Sigmoid colon (tissue), 7 donors: ENCODE results near the gene BAG2. TPM values are rescaled to one million over a fixed set of nuclear protein-coding genes. Genes with fewer than 3 reads are reported as not detected.

Experiments used
- DNase-seq: peaks from one replicate; pipeline ENCODE4 v3.0.0-alpha.2; 2019
- H3K27ac ChIP-seq, 4 donors: fragments of 200-600 bp; sonication (generic); one replicate each; pipeline ENCODE4 v1.5.1; 2016 to 2019; ENCODE audit warnings: mild to moderate bottlenecking in 1 of 4
- H3K27me3 ChIP-seq, 3 donors: fragments of 200-600 bp; sonication (generic); one replicate each; pipeline ENCODE4 v1.5.1; 2019; ENCODE audit warnings: mild to moderate bottlenecking in 1 of 3
- H3K36me3 ChIP-seq, 4 donors: fragments of 200-600 bp; sonication (generic); one replicate each; pipeline ENCODE4 v1.5.1; 2016 to 2019
- H3K4me1 ChIP-seq, 4 donors: fragments of 200-600 bp; sonication (generic); one replicate each; pipeline ENCODE4 v1.5.1; 2017 to 2019
- H3K4me3 ChIP-seq, 4 donors: fragments of 200-600 bp; sonication (generic); one replicate each; pipeline ENCODE4 v1.5.1; 2017 to 2019; ENCODE audit warnings: mild to moderate bottlenecking in 2 of 4, moderate library complexity in 1 of 4
- H3K9me3 ChIP-seq, 4 donors: fragments of 200-600 bp in 3 of 4; sonication (generic) in 3 of 4; one replicate each; pipeline versions ENCODE4 v1.5.1 to v1.6.1; 2013 to 2019
- EP300 ChIP-seq, 4 donors: sonication (generic); formaldehyde crosslinking; IDR thresholded peaks; one replicate each; pipeline ENCODE4 v1.6.1; 2017; ENCODE audit warnings: antibody characterized with exemption in 4 of 4
- POLR2A ChIP-seq, 2 donors: fragments of 450-650 bp; IDR thresholded peaks; one replicate each; pipeline ENCODE4 v1.6.1; 2016; ENCODE audit warnings: antibody characterized with exemption in 2 of 2, mild to moderate bottlenecking in 2 of 2, moderate library complexity in 2 of 2
- POLR2AphosphoS5 ChIP-seq, 4 donors: sonication (generic); formaldehyde crosslinking; IDR thresholded peaks; one replicate each; pipeline ENCODE4 v1.6.1; 2017; ENCODE audit warnings: antibody characterized with exemption in 4 of 4
- WGBS, 2 donors: extraction: QIAGEN DNeasy Blood & Tissue Kit; methylation state at CpG; one replicate each; pipeline ENCODE4 v1.1.7; 2013; 5-methylcytosine and 5-hydroxymethylcytosine counted together
- intact Hi-C: fragments of 100-400 bp; cut with DNase I; formaldehyde crosslinking; loops from one replicate; pipeline ENCODE4 v1.15.1; 2023
- polyA plus RNA-seq, 3 donors: library from polyadenylated mRNA; stranded (reverse); fragments of 200-250 nt; gene quantifications; one replicate each; pipeline ENCODE4 v1.2.3, GENCODE V29; 2013
- total RNA-seq, 4 donors: library from RNA; depleted of rRNA; stranded (reverse); fragments of >200 nt; gene quantifications; one replicate each; pipeline ENCODE4 v1.1.0, GENCODE V29; 2016
- TF ChIP-seq, protein P1 (sequence below), 4 experiments: fragments of 450-650 bp in 3 of 4; fragments of 200-600 bp in 1 of 4; IDR thresholded peaks; one replicate each; pipeline ENCODE4 v1.5.1; 2016 to 2019; ENCODE audit warnings: antibody characterized with exemption in 4 of 4, mild to moderate bottlenecking in 3 of 4, moderate library complexity in 2 of 4
- donor health status: healthy with polysubstance abuse.
- donor health status: Bipolar disorder and iron deficiency.
- donor health status: healthy.

The BAG2 gene
- total and polyA plus RNA-seq, 7 donors: 0.92 to 74.5 (median 55.6) TPM

DNA sequence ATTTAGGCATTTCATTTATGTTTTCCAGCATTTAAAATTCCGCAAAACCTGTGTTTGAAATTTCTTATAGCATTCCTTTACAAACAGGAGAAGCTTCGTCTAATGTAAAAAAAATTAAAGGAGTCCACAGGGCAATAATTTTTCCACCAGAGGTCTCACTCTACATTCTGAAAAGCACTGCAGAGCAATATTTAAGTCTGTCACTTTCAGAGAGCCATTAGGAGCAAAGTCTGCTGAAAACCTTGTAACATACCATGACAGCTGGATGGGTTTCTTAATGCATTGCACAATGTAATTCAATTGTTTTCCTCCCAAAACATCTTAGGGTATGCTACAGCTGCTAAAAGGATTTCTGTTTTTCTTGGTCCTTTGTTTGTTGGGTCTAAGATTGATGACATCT is 18.0 kb downstream of the BAG2 start:
- no peaks in the 10 kb centered on the region for H3K9me3 ChIP-seq
- H3K36me3 ChIP-seq: peaks cover 0 to 85% (median 7%) of the 10 kb centered on the region in 4 donors
- no peaks in the 10 kb centered on the region for H3K27me3 ChIP-seq
- WGBS, 2 donors: 62 to 76% methylated on average over 2 of the region's 2 CpGs
- no peak for DNase-seq
- intact Hi-C loops: loop anchor here (5.0 kb wide), 1 partner anchor 127 kb away; the partner anchor contains the start of gene PRIM2
- peaks cover 0 to 54% (median 16%) of the 10 kb centered on the region in 4 donors for H3K4me1 ChIP-seq
- no peak overlapping the region for H3K4me3 ChIP-seq
- peak overlapping the region in 3 of 4 donors; percentile 23 to 77 (median 72) for H3K27ac ChIP-seq
- TF ChIP-seq, protein P1, sequence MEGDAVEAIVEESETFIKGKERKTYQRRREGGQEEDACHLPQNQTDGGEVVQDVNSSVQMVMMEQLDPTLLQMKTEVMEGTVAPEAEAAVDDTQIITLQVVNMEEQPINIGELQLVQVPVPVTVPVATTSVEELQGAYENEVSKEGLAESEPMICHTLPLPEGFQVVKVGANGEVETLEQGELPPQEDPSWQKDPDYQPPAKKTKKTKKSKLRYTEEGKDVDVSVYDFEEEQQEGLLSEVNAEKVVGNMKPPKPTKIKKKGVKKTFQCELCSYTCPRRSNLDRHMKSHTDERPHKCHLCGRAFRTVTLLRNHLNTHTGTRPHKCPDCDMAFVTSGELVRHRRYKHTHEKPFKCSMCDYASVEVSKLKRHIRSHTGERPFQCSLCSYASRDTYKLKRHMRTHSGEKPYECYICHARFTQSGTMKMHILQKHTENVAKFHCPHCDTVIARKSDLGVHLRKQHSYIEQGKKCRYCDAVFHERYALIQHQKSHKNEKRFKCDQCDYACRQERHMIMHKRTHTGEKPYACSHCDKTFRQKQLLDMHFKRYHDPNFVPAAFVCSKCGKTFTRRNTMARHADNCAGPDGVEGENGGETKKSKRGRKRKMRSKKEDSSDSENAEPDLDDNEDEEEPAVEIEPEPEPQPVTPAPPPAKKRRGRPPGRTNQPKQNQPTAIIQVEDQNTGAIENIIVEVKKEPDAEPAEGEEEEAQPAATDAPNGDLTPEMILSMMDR (IDR thresholded peaks at IDR 0.05): peak in 3 of 4 experiments; percentile 37 to 56 (median 45)
- no peak for TF ChIP-seq EP300 (IDR thresholded peaks at IDR 0.05)
- TF ChIP-seq POLR2AphosphoS5 (IDR thresholded peaks at IDR 0.05): peak in 1 of 4 donors; percentile 13
- TF ChIP-seq POLR2A (IDR thresholded peaks at IDR 0.05): no peak

DNA sequence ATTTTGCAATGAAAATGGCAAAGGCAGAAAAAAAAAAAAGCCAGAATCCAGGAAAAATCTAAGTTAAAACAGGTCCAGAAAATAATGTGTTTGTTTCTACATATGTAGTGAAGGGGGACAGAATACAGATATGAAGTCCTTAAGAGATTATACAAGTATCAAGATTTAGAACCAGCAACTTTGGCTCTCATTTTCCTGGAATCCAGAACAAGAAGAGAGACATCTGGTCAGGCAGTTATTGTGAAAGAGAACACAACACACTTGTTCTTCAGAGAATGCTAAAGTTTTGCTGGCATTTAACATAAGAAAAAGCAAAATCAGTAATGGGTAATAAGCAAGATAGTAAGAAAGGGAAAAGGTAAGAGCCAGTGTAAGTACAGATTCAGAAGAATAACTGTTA is 21.1 kb downstream of the BAG2 start:
- peaks cover 0 to 61% (median 22%) of the 10 kb centered on the region in 4 donors for H3K4me1 ChIP-seq
- peaks cover 0 to 55% (median 7%) of the 10 kb centered on the region in 4 donors for H3K36me3 ChIP-seq
- peak overlapping the region; percentile 40 to 77 (median 60) for H3K27ac ChIP-seq
- H3K27me3 ChIP-seq: no peaks in the 10 kb centered on the region
- DNase-seq: no peak
- no peaks in the 10 kb centered on the region for H3K9me3 ChIP-seq
- TF ChIP-seq EP300 (IDR thresholded peaks at IDR 0.05) (no peak), POLR2A (IDR thresholded peaks at IDR 0.05) (no peak), POLR2AphosphoS5 (IDR thresholded peaks at IDR 0.05) (peak in 3 of 4 donors; percentile 34 to 58 (median 54))
- TF ChIP-seq, protein P1 (IDR thresholded peaks at IDR 0.05): no peak
- intact Hi-C loops: loop anchor here (5.0 kb wide), 1 partner anchor 124 kb away; the partner anchor contains the start of gene PRIM2
- no peak overlapping the region for H3K4me3 ChIP-seq

DNA sequence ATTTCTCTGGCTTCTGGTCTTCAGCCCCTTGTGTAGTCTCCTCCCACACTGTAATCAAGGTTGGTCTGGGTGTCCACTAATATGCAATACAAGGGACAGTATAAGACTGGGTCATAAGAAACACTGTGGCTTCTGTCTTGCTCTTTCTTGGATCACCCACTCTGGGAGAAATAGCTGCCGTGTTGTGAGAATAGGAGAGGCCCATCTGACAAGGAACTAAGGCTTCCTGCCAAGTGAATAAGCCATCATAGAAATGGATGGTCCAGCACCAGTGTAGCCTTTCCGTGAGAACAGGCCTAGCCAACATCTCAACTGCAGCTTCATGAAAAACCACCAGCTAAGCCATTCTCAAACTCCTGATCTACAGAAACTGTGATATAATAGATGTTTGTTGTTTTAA is 23.3 kb downstream of the BAG2 start:
- Histone ChIP-seq H3K9me3 (no peaks in the 10 kb centered on the region), H3K27me3 (no peaks in the 10 kb centered on the region), H3K4me3 (no peak overlapping the region), H3K27ac (peak overlapping the region in 3 of 4 donors; percentile 31 to 77 (median 72)), H3K4me1 (peaks cover 0 to 57% (median 38%) of the 10 kb centered on the region in 4 donors), H3K36me3 (peaks cover 0 to 33% (median 4%) of the 10 kb centered on the region in 4 donors)
- no peak for DNase-seq
- intact Hi-C loops: no loop called here
- TF ChIP-seq POLR2AphosphoS5 (IDR thresholded peaks at IDR 0.05) (no peak), EP300 (IDR thresholded peaks at IDR 0.05) (no peak)
- 86 to 88% methylated on average over 2 of the region's 2 CpGs for WGBS, 2 donors

DNA sequence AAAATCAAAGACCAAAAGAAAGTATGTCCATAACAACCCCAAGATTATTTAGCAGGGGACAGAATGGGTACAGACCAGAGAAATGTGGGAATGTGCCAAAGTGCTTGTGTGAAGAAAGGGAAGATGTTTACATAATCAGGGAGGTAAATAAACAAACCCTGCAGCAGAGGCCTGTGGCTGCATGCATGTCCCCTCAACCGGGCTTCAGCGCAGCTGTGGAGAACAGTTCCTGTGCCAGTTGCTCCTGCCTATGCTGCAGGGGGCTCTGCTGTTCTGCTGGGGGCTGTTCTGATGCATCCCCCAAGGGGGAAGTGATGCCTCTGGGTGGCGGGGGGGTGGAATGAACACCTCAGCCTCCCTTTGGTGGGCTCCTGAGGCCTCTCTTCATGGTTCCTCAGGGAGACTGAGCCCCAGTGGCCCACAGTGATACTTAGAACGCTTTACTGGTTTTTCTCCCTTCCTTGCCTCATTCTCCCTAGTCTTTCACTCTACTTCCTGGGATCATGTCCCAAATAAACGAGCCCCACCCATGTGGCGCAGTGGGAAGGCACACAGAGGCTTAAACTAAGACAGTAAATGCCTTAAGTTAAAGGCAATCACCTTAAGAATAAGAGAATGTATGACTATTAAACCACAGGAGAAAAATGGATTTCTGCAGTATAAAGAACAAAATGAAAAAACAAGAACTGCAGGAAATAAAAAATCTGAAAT is 27.0 kb downstream of the BAG2 start:
- DNase-seq: no peak
- intact Hi-C loops: no loop called here
- Histone ChIP-seq H3K27me3 (no peaks in the 10 kb centered on the region), H3K27ac (peak overlapping the region; percentile 30 to 96 (median 68)), H3K9me3 (no peaks in the 10 kb centered on the region), H3K4me3 (no peak overlapping the region), H3K36me3 (no peaks in the 10 kb centered on the region), H3K4me1 (peaks cover 0 to 70% (median 44%) of the 10 kb centered on the region in 4 donors)
- TF ChIP-seq, protein P1 (IDR thresholded peaks at IDR 0.05): no peak
- TF ChIP-seq EP300 (IDR thresholded peaks at IDR 0.05): no peak
- no peak for TF ChIP-seq POLR2A (IDR thresholded peaks at IDR 0.05)
- peak in 1 of 4 donors; percentile 14 for TF ChIP-seq POLR2AphosphoS5 (IDR thresholded peaks at IDR 0.05)
- 43 to 72% methylated on average over 6 of the region's 6 CpGs for WGBS, 2 donors

DNA sequence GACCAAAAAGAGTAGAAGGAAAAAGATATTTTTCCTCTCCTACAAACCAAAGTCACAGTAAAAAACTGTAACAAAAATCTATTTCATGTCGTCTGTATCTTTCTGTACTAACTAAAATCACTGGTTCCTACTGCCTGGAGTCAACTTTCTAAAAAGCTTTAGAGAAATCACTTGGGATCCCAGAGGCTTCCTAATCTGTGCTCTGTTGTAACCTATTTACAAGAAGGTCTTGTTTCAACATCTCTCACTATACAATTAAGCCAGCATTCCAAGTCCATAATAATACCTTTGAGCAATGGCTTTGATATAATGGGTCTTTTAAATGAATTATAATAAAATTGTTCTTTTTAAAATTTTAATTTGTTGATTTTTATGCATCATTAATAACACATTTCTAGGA is 29.6 kb downstream of the BAG2 start:
- no peak overlapping the region for H3K4me3 ChIP-seq
- H3K27me3 ChIP-seq: no peaks in the 10 kb centered on the region
- no peaks in the 10 kb centered on the region for H3K9me3 ChIP-seq
- WGBS, 2 donors: 91 to 93% methylated on average over 1 of the region's 1 CpG
- H3K27ac ChIP-seq: peak overlapping the region in 3 of 4 donors; percentile 63 to 96 (median 72)
- H3K36me3 ChIP-seq: no peaks in the 10 kb centered on the region
- TF ChIP-seq POLR2A (IDR thresholded peaks at IDR 0.05) (no peak), POLR2AphosphoS5 (IDR thresholded peaks at IDR 0.05) (no peak), EP300 (IDR thresholded peaks at IDR 0.05) (no peak)
- TF ChIP-seq, protein P1 (IDR thresholded peaks at IDR 0.05): no peak
- DNase-seq: no peak
- intact Hi-C loops: no loop called here
- H3K4me1 ChIP-seq: peaks cover 0 to 78% (median 49%) of the 10 kb centered on the region in 4 donors
